KMS-11 (cell line): Measurements from ENCODE around the gene PDE6A.

Source experiments
- H2AFZ ChIP-seq: fragments of 200-600 bp; sonication (generic); 2 replicates; pipeline ENCODE4 v1.6.1; 2016; ENCODE audit warnings: antibody characterized with exemption, mixed run types, low read depth
- H3K27ac ChIP-seq: fragments of 200-600 bp; sonication (generic); 2 replicates; pipeline ENCODE4 v1.6.1; 2016; ENCODE audit warnings: mild to moderate bottlenecking, mixed run types
- H3K27me3 ChIP-seq: fragments of 200-600 bp; sonication (generic); 2 replicates; pipeline ENCODE4 v1.6.1; 2017; ENCODE audit warnings: mild to moderate bottlenecking, low read depth, mixed run types, moderate library complexity; ENCODE audit not compliant: insufficient read depth
- H3K36me3 ChIP-seq: fragments of 200-600 bp; sonication (generic); 2 replicates; pipeline ENCODE4 v1.6.1; 2017; ENCODE audit warnings: mild to moderate bottlenecking, mixed run types; ENCODE audit not compliant: insufficient read depth
- H3K4me1 ChIP-seq: fragments of 200-600 bp; sonication (generic); 2 replicates; pipeline ENCODE4 v1.6.1; 2016; ENCODE audit warnings: mild to moderate bottlenecking, low read depth, mixed run types; ENCODE audit not compliant: poor library complexity, severe bottlenecking
- H3K4me2 ChIP-seq: fragments of 200-600 bp; sonication (generic); 2 replicates; pipeline ENCODE4 v1.7.0; 2016; ENCODE audit warnings: mild to moderate bottlenecking, mixed run types
- H3K4me3 ChIP-seq: fragments of 200-600 bp; sonication (generic); IDR thresholded peaks from 2 replicates; pipeline ENCODE4 v1.6.1; 2017; ENCODE audit warnings: low read depth, low read length, mixed read lengths; ENCODE audit not compliant: insufficient read depth
- H3K79me2 ChIP-seq: fragments of 200-600 bp; sonication (generic); 2 replicates; pipeline ENCODE4 v1.6.1; 2016; ENCODE audit warnings: low read depth, mixed run types; ENCODE audit not compliant: insufficient read depth
- H3K9ac ChIP-seq: fragments of 200-600 bp; sonication (generic); 2 replicates; pipeline ENCODE4 v1.6.1; 2016; ENCODE audit warnings: mild to moderate bottlenecking, mixed run types
- H4K20me1 ChIP-seq: fragments of 200-600 bp; sonication (generic); 2 replicates; pipeline ENCODE4 v1.6.1; 2016; ENCODE audit warnings: mild to moderate bottlenecking, mixed run types; ENCODE audit not compliant: insufficient read depth
- CTCF ChIP-seq: fragments of 200-600 bp; sonication (generic); conservative IDR thresholded peaks from 2 replicates; pipeline ENCODE4 v1.6.1; 2017; ENCODE audit warnings: low read depth, mild to moderate bottlenecking, antibody characterized with exemption, low read length, moderate library complexity, mixed read lengths

The PDE6A gene

DNA sequence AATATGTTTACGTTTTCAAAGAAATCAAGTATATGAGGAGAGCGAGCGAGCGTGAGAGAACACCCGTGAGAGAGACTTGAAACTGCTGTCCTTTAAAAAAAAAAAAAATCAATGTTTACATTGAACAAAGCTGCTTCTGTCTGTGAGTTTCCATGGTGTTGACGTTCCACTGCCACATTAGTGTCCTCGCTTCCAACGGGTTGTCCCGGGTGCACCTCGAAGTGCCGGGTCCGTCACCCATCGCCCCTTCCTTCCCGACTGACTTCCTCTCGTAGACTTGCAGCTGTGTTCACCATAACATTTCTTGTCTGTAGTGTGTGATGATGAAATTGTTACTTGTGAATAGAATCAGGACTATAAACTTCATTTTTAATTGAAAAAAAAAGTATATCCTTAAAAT lies 97.0 kb downstream of the PDE6A start:
- H3K27me3 ChIP-seq = no peaks in the 10 kb centered on the region
- H3K36me3 ChIP-seq = no peaks in the 10 kb centered on the region
- H3K4me3 ChIP-seq = no peak overlapping the region
- no peak overlapping the region for H2AFZ ChIP-seq
- H4K20me1 ChIP-seq = no peaks in the 10 kb centered on the region
- no peak overlapping the region for H3K9ac ChIP-seq
- H3K4me1 ChIP-seq = no peaks in the 10 kb centered on the region
- no peaks in the 10 kb centered on the region for H3K79me2 ChIP-seq
- H3K27ac ChIP-seq = no peak overlapping the region
- TF ChIP-seq CTCF = no peak
- H3K4me2 ChIP-seq = no peak overlapping the region

GRCh38 chr5:149846021-149846420 lies 98.6 kb downstream of the PDE6A start:
- Histone ChIP-seq H3K4me3 (no peak overlapping the region), H3K4me2 (no peak overlapping the region), H4K20me1 (no peaks in the 10 kb centered on the region), H2AFZ (no peak overlapping the region), H3K79me2 (no peaks in the 10 kb centered on the region), H3K9ac (no peak overlapping the region), H3K4me1 (no peaks in the 10 kb centered on the region), H3K27ac (no peak overlapping the region), H3K27me3 (no peaks in the 10 kb centered on the region), H3K36me3 (no peaks in the 10 kb centered on the region)
- TF ChIP-seq CTCF = no peak

- Histone ChIP-seq H3K36me3 (no peaks in the 10 kb centered on the region), H3K4me3 (no peak overlapping the region), H3K27ac (no peak overlapping the region), H3K4me1 (no peaks in the 10 kb centered on the region), H3K79me2 (no peaks in the 10 kb centered on the region), H2AFZ (no peak overlapping the region), H4K20me1 (no peaks in the 10 kb centered on the region), H3K9ac (no peak overlapping the region), H3K4me2 (no peak overlapping the region), H3K27me3 (no peaks in the 10 kb centered on the region)
- no peak for TF ChIP-seq CTCF
These were observed 99.0 kb downstream of the PDE6A start for GRCh38 chr5:149845601-149846000.

DNA sequence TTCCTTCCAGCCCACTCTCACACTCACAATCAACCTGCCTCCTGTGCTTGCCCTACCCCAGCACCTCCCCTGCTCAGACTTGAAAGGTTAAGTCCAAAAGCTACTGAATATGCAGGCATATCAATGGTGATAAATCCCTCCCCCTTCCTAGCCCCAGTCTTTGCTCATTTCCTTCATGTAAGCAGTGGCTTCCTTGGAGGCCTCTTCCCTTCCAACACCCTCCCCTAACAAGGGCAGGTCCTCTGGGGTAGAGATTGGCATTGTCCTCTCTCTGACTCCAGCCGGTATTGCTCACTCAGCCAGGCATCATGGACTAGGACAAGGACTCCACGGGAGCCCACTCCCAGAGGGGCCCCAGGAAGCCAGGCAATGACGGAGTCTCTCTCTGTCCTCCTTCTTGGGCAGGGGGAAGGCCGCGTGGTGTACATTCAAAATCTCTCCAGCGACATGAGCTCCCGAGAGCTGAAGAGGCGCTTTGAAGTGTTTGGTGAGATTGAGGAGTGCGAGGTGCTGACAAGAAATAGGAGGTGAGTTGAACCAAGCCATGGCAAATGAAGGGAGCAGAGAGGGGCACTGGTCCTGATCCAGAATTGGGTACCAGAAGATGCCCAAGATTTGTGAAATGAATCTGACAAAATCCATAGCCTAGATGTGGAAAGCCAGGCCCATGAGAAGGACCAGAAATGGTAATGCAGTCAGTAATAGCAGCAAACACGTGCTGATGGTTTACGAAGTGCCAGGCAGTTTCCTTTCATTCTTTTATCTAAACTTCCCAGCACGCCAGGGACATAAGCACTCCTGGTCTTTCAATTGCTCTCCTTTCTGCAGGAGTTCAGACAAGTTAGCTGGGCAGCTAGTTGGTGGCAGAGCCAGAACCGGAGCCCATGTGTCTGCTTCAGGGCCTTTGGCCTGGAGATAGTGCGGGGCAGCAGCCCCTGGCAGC lies 102.5 kb downstream of the PDE6A start:
- Histone ChIP-seq H3K36me3 (no peaks in the 10 kb centered on the region), H4K20me1 (no peaks in the 10 kb centered on the region), H3K4me2 (no peak overlapping the region), H3K9ac (no peak overlapping the region), H3K4me1 (no peaks in the 10 kb centered on the region), H2AFZ (no peak overlapping the region), H3K79me2 (no peaks in the 10 kb centered on the region), H3K27ac (no peak overlapping the region), H3K27me3 (no peaks in the 10 kb centered on the region), H3K4me3 (no peak overlapping the region)
- TF ChIP-seq CTCF = no peak
